RWPE2 (cell line): ENCODE data around the gene KIFBP.

Source experiments
- ATAC-seq: fragments of 200-7000 bp; cut with Tn5 transposase; 3 replicates; pipeline ENCODE4 v1.9.1; 2021; ENCODE audit warnings: low read depth
- DNase-seq: peaks from one replicate; pipeline ENCODE4 v3.0.0-alpha.2; 2020; ENCODE audit warnings: low spot score
- H3K27ac ChIP-seq: fragments of 450-650 bp; 2 replicates; pipeline ENCODE4 v1.5.1; 2017; ENCODE audit warnings: mild to moderate bottlenecking; ENCODE audit not compliant: poor library complexity, severe bottlenecking
- H3K27me3 ChIP-seq: fragments of 250-450 bp; sonication (Bioruptor Pico); 2 replicates; pipeline ENCODE4 v1.5.1; 2021; ENCODE audit warnings: mild to moderate bottlenecking, moderate library complexity; ENCODE audit not compliant: insufficient read depth, poor library complexity, severe bottlenecking
- H3K36me3 ChIP-seq: fragments of 250-450 bp; sonication (Bioruptor Pico); 2 replicates; pipeline ENCODE4 v1.5.1; 2020; ENCODE audit warnings: low read depth, mild to moderate bottlenecking, moderate library complexity
- H3K4me1 ChIP-seq: fragments of 250-450 bp; sonication (Bioruptor Pico); 2 replicates; pipeline ENCODE4 v1.5.1; 2021; ENCODE audit warnings: mild to moderate bottlenecking, moderate library complexity; ENCODE audit not compliant: insufficient read depth, poor library complexity, severe bottlenecking
- H3K4me3 ChIP-seq: fragments of 250-450 bp; sonication (Bioruptor Pico); 2 replicates; pipeline ENCODE4 v1.5.1; 2021; ENCODE audit warnings: mild to moderate bottlenecking, moderate library complexity; ENCODE audit not compliant: severe bottlenecking
- H3K9me3 ChIP-seq: fragments of 250-450 bp; sonication (Bioruptor Pico); 2 replicates; pipeline ENCODE4 v1.5.1; 2021; ENCODE audit warnings: mild to moderate bottlenecking, moderate library complexity; ENCODE audit not compliant: severe bottlenecking
- TF ChIP-seq, protein P1 (sequence below): fragments of 450-650 bp; IDR thresholded peaks from one replicate; pipeline ENCODE4 v1.5.1; 2017; ENCODE audit warnings: mild to moderate bottlenecking, moderate library complexity; ENCODE audit not compliant: poor library complexity, severe bottlenecking

Gene KIFBP

DNA sequence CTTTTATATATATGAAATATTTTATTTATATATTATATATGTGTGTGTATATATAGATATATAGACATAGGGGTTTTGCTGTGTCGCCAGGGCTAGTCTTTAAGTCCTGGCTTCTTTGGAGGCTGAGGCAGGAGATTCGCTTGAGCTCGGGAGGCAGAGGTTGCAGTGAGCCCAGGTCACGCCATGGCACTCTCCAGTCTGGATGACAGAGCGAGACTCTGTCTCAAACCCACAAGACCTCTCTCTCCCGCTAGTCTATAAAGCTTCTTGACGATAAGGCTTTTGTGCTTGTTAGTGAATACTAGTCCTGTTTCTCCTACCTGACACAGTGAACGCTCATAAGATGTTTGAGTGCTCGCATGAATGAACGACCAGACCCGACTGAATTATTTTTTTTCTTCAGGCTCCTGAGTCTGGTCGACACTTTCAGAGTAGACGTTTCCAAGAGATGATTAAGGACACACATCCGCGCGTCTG is 33.2 kb upstream of the KIFBP start:
- DNase-seq (no peak), ATAC-seq (0 out of 3 replicates have a peak, but pooled peaks have one; percentile 3)
- H3K36me3 ChIP-seq: peaks cover 34% of the 10 kb centered on the region

DNA sequence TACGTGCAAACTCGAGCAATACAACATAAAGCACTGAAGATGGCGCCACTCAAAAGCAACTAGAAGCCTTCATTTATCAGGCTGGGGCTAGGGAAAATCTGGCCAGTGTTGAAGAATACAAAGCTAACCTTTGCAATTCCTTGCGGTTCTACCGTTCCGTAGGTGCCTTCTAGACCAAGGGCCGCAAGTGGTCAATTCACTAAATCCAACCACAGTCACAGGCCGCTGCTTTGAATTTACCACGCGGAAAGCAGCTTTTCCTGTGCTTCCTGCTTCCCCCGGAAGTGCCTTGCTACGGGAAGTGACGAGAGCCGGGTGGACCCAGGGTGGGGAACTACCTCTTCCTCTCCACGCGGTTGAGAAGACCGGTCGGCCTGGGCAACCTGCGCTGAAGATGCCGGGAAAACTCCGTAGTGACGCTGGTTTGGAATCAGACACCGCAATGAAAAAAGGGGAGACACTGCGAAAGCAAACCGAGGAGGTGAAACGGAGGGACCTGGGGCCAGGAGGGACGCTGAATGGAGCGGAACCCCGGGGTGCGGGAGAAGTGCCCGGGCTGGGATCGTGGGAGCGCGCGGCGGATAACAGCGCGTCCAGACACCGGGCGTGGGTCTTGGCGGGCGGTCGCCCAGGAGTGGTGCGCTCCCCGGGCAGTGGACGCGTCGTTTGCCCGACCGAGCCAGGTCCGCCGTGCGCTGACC is 32.6 kb upstream of the KIFBP start, which contains the start of gene DDX21:
TSS of gene DDX21 (plus strand) at position 339 of the 701 bp plus-strand sequence. CDS start at position 395, 56 bp downstream.
- H3K36me3 ChIP-seq: peaks cover 40% of the 10 kb centered on the region
- DNase-seq (peak; percentile 91), ATAC-seq (peak; percentile 88)
- H3K27me3 ChIP-seq: no peaks in the 10 kb centered on the region
- H3K27ac ChIP-seq: peak within 1 kb of the TSS; percentile 69
- H3K9me3 ChIP-seq: no peaks in the 10 kb centered on the region
- H3K4me3 ChIP-seq: peak within 1 kb of the TSS; percentile 89
- H3K4me1 ChIP-seq: peaks cover 13% of the 10 kb centered on the region
- TF ChIP-seq, protein P1, sequence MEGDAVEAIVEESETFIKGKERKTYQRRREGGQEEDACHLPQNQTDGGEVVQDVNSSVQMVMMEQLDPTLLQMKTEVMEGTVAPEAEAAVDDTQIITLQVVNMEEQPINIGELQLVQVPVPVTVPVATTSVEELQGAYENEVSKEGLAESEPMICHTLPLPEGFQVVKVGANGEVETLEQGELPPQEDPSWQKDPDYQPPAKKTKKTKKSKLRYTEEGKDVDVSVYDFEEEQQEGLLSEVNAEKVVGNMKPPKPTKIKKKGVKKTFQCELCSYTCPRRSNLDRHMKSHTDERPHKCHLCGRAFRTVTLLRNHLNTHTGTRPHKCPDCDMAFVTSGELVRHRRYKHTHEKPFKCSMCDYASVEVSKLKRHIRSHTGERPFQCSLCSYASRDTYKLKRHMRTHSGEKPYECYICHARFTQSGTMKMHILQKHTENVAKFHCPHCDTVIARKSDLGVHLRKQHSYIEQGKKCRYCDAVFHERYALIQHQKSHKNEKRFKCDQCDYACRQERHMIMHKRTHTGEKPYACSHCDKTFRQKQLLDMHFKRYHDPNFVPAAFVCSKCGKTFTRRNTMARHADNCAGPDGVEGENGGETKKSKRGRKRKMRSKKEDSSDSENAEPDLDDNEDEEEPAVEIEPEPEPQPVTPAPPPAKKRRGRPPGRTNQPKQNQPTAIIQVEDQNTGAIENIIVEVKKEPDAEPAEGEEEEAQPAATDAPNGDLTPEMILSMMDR: peak; percentile 82

More for the DNA sequence above, 33.2 kb upstream of the KIFBP start:
- Histone ChIP-seq H3K9me3 (no peaks in the 10 kb centered on the region), H3K4me3 (peak overlapping the region; percentile 89), H3K27me3 (no peaks in the 10 kb centered on the region), H3K27ac (peak overlapping the region; percentile 69), H3K4me1 (peaks cover 13% of the 10 kb centered on the region)
- TF ChIP-seq, protein P1: no peak

DNA sequence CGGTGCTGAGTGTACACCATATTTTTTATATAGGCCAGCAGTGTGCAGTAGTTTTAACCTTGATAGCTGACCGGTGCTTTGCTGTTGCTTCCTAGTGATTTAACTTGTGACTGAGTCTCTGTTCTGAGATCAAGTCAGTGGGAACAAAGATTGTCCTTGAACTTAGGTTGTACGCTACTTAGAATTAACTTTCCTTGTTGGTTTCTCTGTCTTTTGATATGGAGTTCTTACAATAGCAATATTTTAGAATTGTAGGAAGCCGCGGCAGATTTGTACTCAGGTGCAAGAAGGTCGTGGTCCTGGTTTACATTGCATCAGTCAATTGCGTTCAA is 31.4 kb upstream of the KIFBP start:
- peaks cover 52% of the 10 kb centered on the region for H3K36me3 ChIP-seq
- H3K4me1 ChIP-seq: peaks cover 13% of the 10 kb centered on the region
- DNase-seq: no peak
- peak overlapping the region; percentile 69 for H3K27ac ChIP-seq
- TF ChIP-seq, protein P1: no peak
- no peaks in the 10 kb centered on the region for H3K27me3 ChIP-seq
- H3K4me3 ChIP-seq: peak overlapping the region; percentile 89
- no peaks in the 10 kb centered on the region for H3K9me3 ChIP-seq
- no peak for ATAC-seq

DNA sequence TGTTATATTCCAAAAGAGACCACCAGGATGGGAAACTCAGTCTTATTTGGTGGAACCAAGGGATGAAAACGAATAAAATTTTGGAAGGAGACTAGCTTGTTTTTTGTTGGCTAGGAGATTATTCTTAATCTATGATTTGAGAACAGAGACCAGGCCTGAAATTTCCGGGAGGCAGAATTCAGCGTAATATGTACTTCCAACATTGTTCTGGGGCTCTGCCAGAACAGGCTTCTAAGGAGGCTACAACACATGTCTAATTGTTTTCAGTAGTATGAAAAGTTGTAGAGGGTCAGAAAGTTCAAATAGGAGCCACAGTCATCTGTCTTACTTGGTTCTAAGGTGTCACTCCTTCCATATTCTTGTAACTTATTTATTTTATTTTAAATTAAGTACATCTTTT is 30.9 kb upstream of the KIFBP start:
- Histone ChIP-seq H3K9me3 (no peaks in the 10 kb centered on the region), H3K27ac (no peak overlapping the region), H3K4me1 (peaks cover 13% of the 10 kb centered on the region), H3K27me3 (no peaks in the 10 kb centered on the region), H3K36me3 (peaks cover 56% of the 10 kb centered on the region), H3K4me3 (peak overlapping the region; percentile 89)
- DNase-seq (no peak), ATAC-seq (no peak)
- TF ChIP-seq, protein P1: no peak
